Spleen (tissue), 7 donors: ENCODE measurements around the gene CA12.

Source experiments
- POLR2A ChIP-seq, 3 donors: fragments of 450-650 bp; IDR thresholded peaks; one replicate each; pipeline ENCODE4 v1.5.1; 2017; ENCODE audit warnings: antibody characterized with exemption in 3 of 3, mild to moderate bottlenecking in 1 of 3
- POLR2AphosphoS5 ChIP-seq, 3 donors: sonication (generic); formaldehyde crosslinking; IDR thresholded peaks; one replicate each; pipeline ENCODE4 v1.5.1; 2017; ENCODE audit warnings: antibody characterized with exemption in 3 of 3
- TF ChIP-seq, protein P1 (sequence below), 11 experiments: fragments of 200-600 bp in 7 of 11; fragments of 450-650 bp in 4 of 11; sonication (generic) in 4 of 11; IDR thresholded peaks in 8 of 11; conservative IDR thresholded peaks in 3 of 11; 1 replicate in 7 of 11; 2 replicates in 4 of 11; pipeline versions ENCODE4 v1.4.0 to v1.8.0; 2016 to 2021; ENCODE audit warnings: antibody characterized with exemption in 11 of 11, inconsistent platforms in 4 of 11, mild to moderate bottlenecking in 1 of 11
- donor health status: DM: no; HTN: no; CAD: no; lungs with moderate emphysema.
- donor health status: DM: no; HTN: no; CAD: no.
- donor health status: DM: no; HTN: no; CAD: no.

DNA sequence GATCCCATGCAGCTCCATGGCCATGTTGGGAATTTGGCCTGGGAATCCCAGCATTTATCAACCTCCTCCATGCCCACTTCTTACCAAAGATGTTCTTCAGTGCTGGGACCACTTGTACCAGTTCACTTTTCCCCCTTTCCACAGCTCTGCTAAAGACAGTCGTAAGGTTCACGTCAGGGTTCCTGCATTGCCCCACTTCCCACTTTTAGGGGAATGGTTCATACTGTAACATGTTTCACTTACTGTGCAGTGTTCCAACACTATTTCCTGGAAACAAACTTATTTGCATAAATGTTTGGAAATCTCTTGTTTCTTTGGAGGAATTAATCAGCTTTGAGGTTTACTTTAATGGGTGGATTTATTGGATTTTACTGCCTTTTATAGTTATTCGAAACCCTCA is 87.3 kb downstream of the CA12 start:
- TF ChIP-seq POLR2A (IDR thresholded peaks at IDR 0.05): no peak
- TF ChIP-seq, protein P1, sequence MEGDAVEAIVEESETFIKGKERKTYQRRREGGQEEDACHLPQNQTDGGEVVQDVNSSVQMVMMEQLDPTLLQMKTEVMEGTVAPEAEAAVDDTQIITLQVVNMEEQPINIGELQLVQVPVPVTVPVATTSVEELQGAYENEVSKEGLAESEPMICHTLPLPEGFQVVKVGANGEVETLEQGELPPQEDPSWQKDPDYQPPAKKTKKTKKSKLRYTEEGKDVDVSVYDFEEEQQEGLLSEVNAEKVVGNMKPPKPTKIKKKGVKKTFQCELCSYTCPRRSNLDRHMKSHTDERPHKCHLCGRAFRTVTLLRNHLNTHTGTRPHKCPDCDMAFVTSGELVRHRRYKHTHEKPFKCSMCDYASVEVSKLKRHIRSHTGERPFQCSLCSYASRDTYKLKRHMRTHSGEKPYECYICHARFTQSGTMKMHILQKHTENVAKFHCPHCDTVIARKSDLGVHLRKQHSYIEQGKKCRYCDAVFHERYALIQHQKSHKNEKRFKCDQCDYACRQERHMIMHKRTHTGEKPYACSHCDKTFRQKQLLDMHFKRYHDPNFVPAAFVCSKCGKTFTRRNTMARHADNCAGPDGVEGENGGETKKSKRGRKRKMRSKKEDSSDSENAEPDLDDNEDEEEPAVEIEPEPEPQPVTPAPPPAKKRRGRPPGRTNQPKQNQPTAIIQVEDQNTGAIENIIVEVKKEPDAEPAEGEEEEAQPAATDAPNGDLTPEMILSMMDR (IDR thresholded peaks at IDR 0.05 in 8 of 11, conservative IDR thresholded peaks at IDR 0.05 in 3 of 11): no peak
- peak in 1 of 3 donors; percentile 55 for TF ChIP-seq POLR2AphosphoS5 (IDR thresholded peaks at IDR 0.05)
